DOHH2 (cell line): Measurements from ENCODE around the gene FAM151A.

Experiments used
- H3F3A ChIP-seq: fragments of 200-600 bp; sonication (generic), shearing (Covaris generic); 2 replicates; pipeline ENCODE4 v1.6.0; 2016; ENCODE audit warnings: antibody characterized with exemption, mild to moderate bottlenecking; ENCODE audit not compliant: control insufficient read depth, insufficient read depth
- H3K27ac ChIP-seq: fragments of 200-600 bp; sonication (generic); 2 replicates; pipeline ENCODE4 v1.5.1; 2014; ENCODE audit warnings: low read depth, mild to moderate bottlenecking, low read length, moderate library complexity
- H3K27me3 ChIP-seq: fragments of 200-600 bp; sonication (generic); 2 replicates; pipeline ENCODE4 v1.6.1; 2014; ENCODE audit warnings: mild to moderate bottlenecking, low read length, mixed read lengths; ENCODE audit not compliant: control insufficient read depth
- H3K36me3 ChIP-seq: fragments of 200-600 bp; sonication (generic); 2 replicates; pipeline ENCODE4 v1.6.1; 2014; ENCODE audit warnings: mild to moderate bottlenecking, low read length, moderate library complexity, mixed read lengths; ENCODE audit not compliant: control insufficient read depth
- H3K4me1 ChIP-seq: fragments of 200-600 bp; sonication (generic); 2 replicates; pipeline ENCODE4 v1.6.1; 2014; ENCODE audit warnings: mild to moderate bottlenecking, low read length, mixed read lengths; ENCODE audit not compliant: control insufficient read depth
- H3K4me2 ChIP-seq: fragments of 200-600 bp; sonication (generic); 2 replicates; pipeline ENCODE4 v1.6.0; 2014; ENCODE audit warnings: mild to moderate bottlenecking, low read length, moderate library complexity
- H3K4me3 ChIP-seq: fragments of 200-600 bp; sonication (generic); 2 replicates; pipeline ENCODE4 v1.5.1; 2014; ENCODE audit warnings: mild to moderate bottlenecking, low read length, mixed read lengths
- H3K79me2 ChIP-seq: fragments of 200-600 bp; sonication (generic); 2 replicates; pipeline ENCODE4 v1.6.1; 2014; ENCODE audit warnings: mild to moderate bottlenecking, low read length, mixed read lengths; ENCODE audit not compliant: control insufficient read depth
- H3K9me2 ChIP-seq: fragments of 200-600 bp; sonication (generic); replicated peaks from 2 replicates; pipeline ENCODE4 v1.6.1; 2014; ENCODE audit warnings: mild to moderate bottlenecking, low read length, mixed read lengths; ENCODE audit not compliant: control insufficient read depth
- H3K9me3 ChIP-seq: fragments of 200-600 bp; sonication (generic); 2 replicates; pipeline ENCODE4 v1.6.1; 2014; ENCODE audit warnings: antibody characterized with exemption, low read length, mixed read lengths; ENCODE audit not compliant: control insufficient read depth, insufficient read depth
- H4K20me1 ChIP-seq: fragments of 200-600 bp; sonication (generic); 2 replicates; pipeline ENCODE4 v1.6.0; 2014; ENCODE audit warnings: low read depth, mild to moderate bottlenecking, antibody characterized with exemption, low read length, moderate library complexity; ENCODE audit not compliant: control insufficient read depth, insufficient read depth
- EZH2phosphoT487 ChIP-seq: fragments of 200-600 bp; sonication (generic); IDR thresholded peaks from 2 replicates; pipeline ENCODE4 v1.6.1; 2017; ENCODE audit warnings: borderline replicate concordance, mild to moderate bottlenecking, antibody characterized with exemption, low read length, moderate library complexity, mixed read lengths
- TF ChIP-seq, protein P1 (sequence below): fragments of 200-600 bp; sonication (generic); IDR thresholded peaks from one replicate; pipeline ENCODE4 v1.5.1; 2014; ENCODE audit warnings: antibody characterized with exemption, mild to moderate bottlenecking, low read depth, low read length; ENCODE audit not compliant: poor library complexity, severe bottlenecking

Gene FAM151A

DNA sequence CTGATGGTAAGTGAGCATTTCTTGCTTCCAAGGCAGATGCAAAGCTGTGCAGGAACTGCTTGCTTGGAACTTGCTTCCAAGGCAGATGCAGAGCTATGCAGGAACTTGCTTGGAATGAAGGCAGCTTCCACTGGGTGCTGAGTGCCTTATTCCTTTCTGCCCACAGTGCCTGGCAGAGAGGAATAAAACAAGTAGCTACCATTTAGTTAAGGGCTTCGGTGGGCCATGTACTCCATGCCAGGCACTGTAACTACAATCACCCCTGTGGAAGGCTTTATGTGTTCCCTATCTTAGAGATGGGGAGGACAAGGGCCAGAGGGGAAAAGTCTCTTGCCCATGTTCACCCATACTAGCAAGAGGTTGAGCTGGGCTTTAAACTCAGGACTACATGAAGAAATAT is 26.6 kb upstream of the FAM151A start:
- H3K4me2 ChIP-seq = no peak overlapping the region
- no peak for TF ChIP-seq EZH2phosphoT487
- TF ChIP-seq, protein P1, sequence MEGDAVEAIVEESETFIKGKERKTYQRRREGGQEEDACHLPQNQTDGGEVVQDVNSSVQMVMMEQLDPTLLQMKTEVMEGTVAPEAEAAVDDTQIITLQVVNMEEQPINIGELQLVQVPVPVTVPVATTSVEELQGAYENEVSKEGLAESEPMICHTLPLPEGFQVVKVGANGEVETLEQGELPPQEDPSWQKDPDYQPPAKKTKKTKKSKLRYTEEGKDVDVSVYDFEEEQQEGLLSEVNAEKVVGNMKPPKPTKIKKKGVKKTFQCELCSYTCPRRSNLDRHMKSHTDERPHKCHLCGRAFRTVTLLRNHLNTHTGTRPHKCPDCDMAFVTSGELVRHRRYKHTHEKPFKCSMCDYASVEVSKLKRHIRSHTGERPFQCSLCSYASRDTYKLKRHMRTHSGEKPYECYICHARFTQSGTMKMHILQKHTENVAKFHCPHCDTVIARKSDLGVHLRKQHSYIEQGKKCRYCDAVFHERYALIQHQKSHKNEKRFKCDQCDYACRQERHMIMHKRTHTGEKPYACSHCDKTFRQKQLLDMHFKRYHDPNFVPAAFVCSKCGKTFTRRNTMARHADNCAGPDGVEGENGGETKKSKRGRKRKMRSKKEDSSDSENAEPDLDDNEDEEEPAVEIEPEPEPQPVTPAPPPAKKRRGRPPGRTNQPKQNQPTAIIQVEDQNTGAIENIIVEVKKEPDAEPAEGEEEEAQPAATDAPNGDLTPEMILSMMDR = no peak
- no peaks in the 10 kb centered on the region for H3F3A ChIP-seq
- no peaks in the 10 kb centered on the region for H3K36me3 ChIP-seq
- H3K27me3 ChIP-seq = no peaks in the 10 kb centered on the region
- no peaks in the 10 kb centered on the region for H3K9me3 ChIP-seq
- H3K4me3 ChIP-seq = no peak overlapping the region
- no peak overlapping the region for H3K27ac ChIP-seq
- no peaks in the 10 kb centered on the region for H3K79me2 ChIP-seq
- no peaks in the 10 kb centered on the region for H4K20me1 ChIP-seq
- no peaks in the 10 kb centered on the region for H3K9me2 ChIP-seq
- no peaks in the 10 kb centered on the region for H3K4me1 ChIP-seq

DNA sequence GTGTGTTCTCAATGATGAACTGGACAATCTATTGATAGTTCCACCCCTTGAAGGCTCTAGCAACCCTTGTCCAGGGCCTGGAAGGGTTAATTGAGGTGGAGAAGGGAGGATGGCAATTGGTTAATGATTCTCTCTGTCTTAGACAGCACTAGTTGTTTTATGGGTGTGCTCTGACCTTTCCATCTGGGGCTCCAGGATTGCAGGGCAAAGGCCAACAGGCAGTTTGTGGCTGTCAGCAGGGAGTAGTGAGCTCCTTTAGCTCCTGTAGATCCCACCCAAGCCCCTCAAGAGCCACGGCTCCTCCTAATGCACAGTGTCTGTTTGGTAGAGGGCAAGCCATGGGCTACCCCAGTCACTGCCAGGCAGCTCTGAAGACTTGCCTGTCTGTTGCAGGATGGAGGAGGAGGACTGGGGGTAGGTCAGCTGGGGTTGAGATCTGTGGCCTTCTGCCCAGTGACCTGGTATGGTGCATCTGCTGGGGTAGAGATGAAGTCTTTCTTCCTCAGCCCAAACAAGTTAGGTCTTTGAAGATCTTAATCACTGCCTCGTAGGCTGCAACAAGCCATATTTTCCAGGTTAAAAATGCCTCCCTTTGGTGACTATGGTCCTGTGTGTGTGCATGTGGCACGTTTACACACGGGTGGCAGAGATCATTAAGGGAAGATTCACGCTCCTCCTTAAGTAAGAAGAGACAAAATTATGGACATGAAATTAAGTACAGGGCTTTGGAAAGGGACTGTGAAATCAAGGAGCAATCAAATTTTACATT is 26.0 kb upstream of the FAM151A start:
- Histone ChIP-seq H3K27ac (no peak overlapping the region), H3K4me1 (no peaks in the 10 kb centered on the region), H3K79me2 (no peaks in the 10 kb centered on the region), H3K27me3 (no peaks in the 10 kb centered on the region), H3K36me3 (no peaks in the 10 kb centered on the region), H3F3A (no peaks in the 10 kb centered on the region), H3K4me2 (no peak overlapping the region), H3K9me3 (no peaks in the 10 kb centered on the region; the same call in 1 of the 2 replicates), H3K9me2 (no peaks in the 10 kb centered on the region), H4K20me1 (no peaks in the 10 kb centered on the region), H3K4me3 (no peak overlapping the region)
- TF ChIP-seq EZH2phosphoT487 = no peak
- TF ChIP-seq, protein P1 = no peak

DNA sequence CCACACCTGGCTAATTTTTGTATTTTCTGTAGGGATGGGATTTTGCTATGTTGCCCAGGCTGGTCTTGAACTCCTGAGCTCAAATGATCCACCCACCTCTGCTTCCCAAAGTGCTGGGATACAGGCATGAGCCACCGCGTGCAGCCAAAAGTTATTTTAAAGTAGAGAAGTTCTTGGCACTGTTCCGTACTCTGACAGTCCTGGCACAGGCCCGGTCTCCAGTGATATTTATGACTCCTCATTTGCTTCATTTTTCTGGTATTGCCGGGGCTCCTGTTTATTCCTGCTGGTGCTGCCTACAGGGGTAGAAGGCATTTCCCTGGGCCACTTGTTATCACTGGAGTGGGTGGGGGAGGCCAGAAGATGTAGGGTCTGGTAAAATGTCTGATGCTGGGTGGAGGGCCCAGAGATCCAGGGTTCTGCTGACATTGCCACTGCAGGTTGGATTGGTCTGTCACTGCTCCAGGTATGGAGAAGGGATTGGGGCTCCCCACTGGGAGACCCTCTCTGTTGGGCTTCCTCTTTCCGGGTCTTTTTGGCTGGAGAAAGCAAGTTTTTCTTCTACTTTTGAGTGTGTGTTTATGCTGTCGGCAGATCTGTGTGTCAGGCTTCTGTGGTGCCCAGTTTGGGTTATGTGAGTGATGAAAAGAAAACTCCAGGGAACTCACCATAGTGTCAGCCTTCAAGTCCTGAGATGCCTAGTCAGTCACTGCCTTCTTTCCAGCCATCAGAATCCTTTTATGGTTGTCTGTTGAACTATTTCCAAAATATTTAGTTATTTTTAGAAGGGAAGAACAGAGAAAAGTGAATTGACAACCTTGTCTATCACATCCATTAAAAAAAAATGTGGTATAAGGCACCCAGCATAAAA is 22.7 kb upstream of the FAM151A start:
- no peaks in the 10 kb centered on the region for H3F3A ChIP-seq
- no peaks in the 10 kb centered on the region for H3K79me2 ChIP-seq
- no peak overlapping the region for H3K4me2 ChIP-seq
- no peak overlapping the region for H3K4me3 ChIP-seq
- H3K36me3 ChIP-seq = no peaks in the 10 kb centered on the region
- H3K9me2 ChIP-seq = no peaks in the 10 kb centered on the region
- no peaks in the 10 kb centered on the region for H3K27me3 ChIP-seq
- no peaks in the 10 kb centered on the region for H3K4me1 ChIP-seq
- no peaks in the 10 kb centered on the region for H4K20me1 ChIP-seq
- TF ChIP-seq, protein P1 = no peak
- peaks cover 9% of the 10 kb centered on the region for H3K9me3 ChIP-seq
- no peak overlapping the region for H3K27ac ChIP-seq
